HFF-Myc (cell line): ENCODE data around the gene APBA1.

Experiments
- DNase-seq: peaks from one replicate; pipeline ENCODE4 v3.0.0-alpha.2; 2011; ENCODE audit warnings: low read depth; ENCODE audit errors: extremely low read depth
- H3K4me3 ChIP-seq: replicated peaks from 2 replicates; pipeline ENCODE4 v1.5.1; 2011; ENCODE audit warnings: low read depth, mild to moderate bottlenecking, control low read depth, low read length
- CTCF ChIP-seq: IDR thresholded peaks from 2 replicates; pipeline ENCODE4 v1.5.1; 2012; ENCODE audit warnings: mild to moderate bottlenecking, low read depth, low read length, control low read depth; ENCODE audit errors: missing control alignments

APBA1 gene

DNA sequence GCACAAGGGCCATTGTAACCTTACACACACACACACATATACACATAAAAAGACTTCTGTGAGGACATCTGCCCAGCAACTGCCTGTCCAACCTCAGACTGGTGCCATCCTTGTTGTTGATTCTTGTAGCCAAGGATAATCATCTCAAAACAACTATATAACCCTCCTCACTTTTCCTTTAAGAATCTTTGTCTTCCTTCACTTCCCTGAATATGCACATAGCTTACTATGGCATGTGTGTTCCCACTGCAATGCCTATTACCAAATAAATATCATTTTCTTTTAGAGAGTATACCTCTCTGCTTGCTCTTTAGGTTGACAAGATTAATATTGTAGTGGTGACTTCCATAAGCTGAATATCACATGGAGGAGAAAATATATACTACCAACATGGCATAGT, 55.2 kb downstream of the APBA1 start:
- TF ChIP-seq CTCF, result no peak
- no peak for DNase-seq

GRCh38 chr9:69615880-69616279, 56.3 kb downstream of the APBA1 start:
- no peak for TF ChIP-seq CTCF
- no peak for DNase-seq
- H3K4me3 ChIP-seq, result no peak overlapping the region

More for the DNA sequence above, 55.2 kb downstream of the APBA1 start:
- no peak overlapping the region for H3K4me3 ChIP-seq

GRCh38 chr9:69611221-69611620, 61.0 kb downstream of the APBA1 start:
- no peak for DNase-seq
- H3K4me3 ChIP-seq, result no peak overlapping the region
- TF ChIP-seq CTCF, result no peak

GRCh38 chr9:69609156-69609555, 63.0 kb downstream of the APBA1 start:
- H3K4me3 ChIP-seq, result no peak overlapping the region
- DNase-seq, result no peak
- TF ChIP-seq CTCF, result no peak

- DNase-seq, result no peak
- no peak for TF ChIP-seq CTCF
These were observed 66.1 kb downstream of the APBA1 start for GRCh38 chr9:69606089-69606488.

GRCh38 chr9:69605406-69605805, 66.8 kb downstream of the APBA1 start:
- peak; percentile 16 for DNase-seq
- no peak for TF ChIP-seq CTCF
- H3K4me3 ChIP-seq, result no peak overlapping the region

More at GRCh38 chr9:69606089-69606488, 66.1 kb downstream of the APBA1 start:
- H3K4me3 ChIP-seq, result no peak overlapping the region

- DNase-seq, result no peak
These were observed 67.5 kb downstream of the APBA1 start for GRCh38 chr9:69604568-69605219.

More at GRCh38 chr9:69604568-69605219, 67.5 kb downstream of the APBA1 start:
- TF ChIP-seq CTCF, result no peak
- no peak overlapping the region for H3K4me3 ChIP-seq
